ENCODE data around the gene CREB5.

CREB5 gene

GRCh38 chr7:28619256-28619655 lies 206.9 kb downstream of the CREB5 start:
- no peak for DNase-seq

GRCh38 chr7:28621369-28621841 lies 209.1 kb downstream of the CREB5 start:
- DNase-seq = no peak

- DNase-seq = no peak
Measured at GRCh38 chr7:28623105-28623730, 210.9 kb downstream of the CREB5 start.

- DNase-seq = no peak
Measured at GRCh38 chr7:28623863-28624262, 211.5 kb downstream of the CREB5 start.

GRCh38 chr7:28625432-28625831 lies 213.1 kb downstream of the CREB5 start:
- no peak for DNase-seq

GRCh38 chr7:28626221-28626620 lies 213.9 kb downstream of the CREB5 start:
- DNase-seq = no peak

- DNase-seq = peak; percentile 8
Measured at GRCh38 chr7:28626624-28627262, 214.4 kb downstream of the CREB5 start.

- no peak for DNase-seq
Measured at GRCh38 chr7:28627263-28627653, 214.9 kb downstream of the CREB5 start.

- DNase-seq = no peak
Measured at GRCh38 chr7:28627896-28628295, 215.6 kb downstream of the CREB5 start.

- no peak for DNase-seq
Measured at GRCh38 chr7:28629216-28629842, 217.0 kb downstream of the CREB5 start.

GRCh38 chr7:28630350-28630749 lies 218.0 kb downstream of the CREB5 start:
- DNase-seq = no peak

GRCh38 chr7:28631995-28632394 lies 219.7 kb downstream of the CREB5 start:
- no peak for DNase-seq

- no peak for DNase-seq
Measured at GRCh38 chr7:28638914-28639313, 226.6 kb downstream of the CREB5 start.

GRCh38 chr7:28640001-28640400 lies 227.7 kb downstream of the CREB5 start:
- no peak for DNase-seq

- no peak for DNase-seq
Measured at GRCh38 chr7:28641752-28642545, 229.6 kb downstream of the CREB5 start.

GRCh38 chr7:28643188-28643569 lies 230.9 kb downstream of the CREB5 start:
- no peak for DNase-seq

GRCh38 chr7:28643584-28644340 lies 231.4 kb downstream of the CREB5 start:
- DNase-seq = no peak

GRCh38 chr7:28645866-28646265 lies 233.5 kb downstream of the CREB5 start:
- DNase-seq = no peak

- DNase-seq = no peak
Measured at GRCh38 chr7:28646376-28647075, 234.2 kb downstream of the CREB5 start.

GRCh38 chr7:28647076-28647421 lies 234.7 kb downstream of the CREB5 start:
- DNase-seq = no peak

- no peak for DNase-seq
Measured at GRCh38 chr7:28649189-28649588, 236.9 kb downstream of the CREB5 start.

- DNase-seq = no peak
Measured at GRCh38 chr7:28649811-28650210, 237.5 kb downstream of the CREB5 start.
